Measurements from ENCODE around the gene CNTLN. TPM values are rescaled to one million over a fixed set of nuclear protein-coding genes. Genes with fewer than 3 reads are reported as not detected.

CNTLN gene
- total and polyA plus RNA-seq, 2 of the 8 experiments (the other 6 are each of a cell fraction or from before 2014, with no cell fraction given) = 4.8 to 10.8 TPM

DNA sequence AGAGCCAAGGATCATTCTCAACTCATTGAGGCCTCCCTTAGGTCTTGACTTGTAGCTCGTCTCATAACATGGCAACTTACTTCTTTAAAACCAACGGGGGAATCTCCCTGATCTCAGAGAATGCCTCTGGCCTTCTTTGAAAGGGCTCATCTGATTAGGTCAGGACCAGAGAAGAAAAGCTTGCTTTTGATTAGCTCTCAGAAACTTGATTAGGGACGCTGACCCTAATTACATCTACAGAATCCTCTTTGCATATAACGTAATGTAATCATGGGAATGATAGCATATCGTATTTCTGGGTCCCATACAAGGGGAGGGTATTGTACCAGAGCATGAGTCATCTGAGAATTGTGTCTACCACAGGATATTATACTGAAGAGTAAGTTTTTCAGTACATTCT, 318.9 kb downstream of the CNTLN start:
- WGBS, 2 experiments (ENCODE audit: extremely low coverage in 1 of 2, insufficient coverage in 1 of 2, insufficient read length in 1 of 2, insufficient replicate concordance in 2 of 2, low coverage in 1 of 2, low lambda C conversion rate in 2 of 2, missing lambda C conversion rate in 1 of 2) = 93% methylated on average over 5 of the region's 5 CpGs; no CpG with 5 or more reads in 1 of the 2 experiments
- Histone ChIP-seq H3K4ac (replicated peaks; ENCODE audit: insufficient read length, low read depth, low read length) (no peak overlapping the region), H3K9me3 (ENCODE audit: insufficient read depth in 2 of 2, low read depth in 1 of 2, low read length in 1 of 2) (no peaks in the 10 kb centered on the region), H4K8ac (ENCODE audit: extremely low read depth, insufficient read depth, low read length) (no peak overlapping the region), H3K4me3 (ENCODE audit: extremely low read depth in 1 of 4, insufficient read depth in 2 of 4, low read depth in 3 of 4, low read length in 4 of 4) (no peak overlapping the region), H4K5ac (ENCODE audit: insufficient read length, low read depth, low read length) (no peak overlapping the region), H2BK15ac (ENCODE audit: low read length) (no peak overlapping the region), H3K4me2 (ENCODE audit: insufficient read depth in 1 of 2, low read depth in 2 of 2, low read length in 2 of 2) (no peak overlapping the region), H3K23me2 (ENCODE audit: low read depth, low read length) (no peaks in the 10 kb centered on the region), H3K14ac (ENCODE audit: insufficient read length) (no peak overlapping the region), H3K18ac (ENCODE audit: extremely low read depth, low read length) (no peak overlapping the region), H2BK5ac (ENCODE audit: low read depth, low read length) (no peak overlapping the region), H2BK20ac (ENCODE audit: low read length) (no peak overlapping the region), H2BK120ac (replicated peaks; ENCODE audit: low read depth, low read length) (no peak overlapping the region), H3K27ac (ENCODE audit: low read depth, low read length) (no peak overlapping the region; the same call in 1 of the 2 replicates), H3K23ac (ENCODE audit: insufficient read length) (no peak overlapping the region), H3K79me1 (ENCODE audit: low read depth, low read length) (no peaks in the 10 kb centered on the region), H3K27me3 (replicated peaks in 1 of 4; ENCODE audit: control insufficient read depth in 3 of 4, extremely low read depth in 1 of 4, insufficient read depth in 3 of 4, low read length in 3 of 4) (no peaks in the 10 kb centered on the region), H3K9ac (replicated peaks in 1 of 4; ENCODE audit: extremely low read depth in 1 of 4, low read depth in 3 of 4, low read length in 3 of 4) (no peak overlapping the region), H4K91ac (replicated peaks; ENCODE audit: insufficient read length, low read length) (no peak overlapping the region), H3K56ac (replicated peaks; ENCODE audit: insufficient read length, low read depth, low read length) (no peak overlapping the region), H3K4me1 (replicated peaks in 1 of 4; ENCODE audit: control insufficient read depth in 3 of 4, insufficient read depth in 4 of 4, low read length in 3 of 4) (no peaks in the 10 kb centered on the region), H3K79me2 (ENCODE audit: control insufficient read depth in 1 of 2, insufficient read depth in 2 of 2, low read length in 2 of 2) (no peaks in the 10 kb centered on the region), H3K36me3 (ENCODE audit: control insufficient read depth in 2 of 4, insufficient read depth in 4 of 4, low read length in 3 of 4) (no peaks in the 10 kb centered on the region), H4K20me1 (replicated peaks in 1 of 2; ENCODE audit: control insufficient read depth in 1 of 2, insufficient read depth in 2 of 2, low read length in 2 of 2) (no peaks in the 10 kb centered on the region), H2AFZ (ENCODE audit: low read length) (no peak overlapping the region), H2AK5ac (ENCODE audit: low read depth, low read length) (no peak overlapping the region), H2BK12ac (ENCODE audit: low read depth, low read length) (no peak overlapping the region)
- CTCF ChIA-PET (ENCODE audit: partially characterized antibody) = interaction anchor here (1.2 to 1.3 kb wide), 3 partner anchors 9 to 392 kb away, joined by 3 to 6 read pairs (median 4); no protein-coding TSS in a partner anchor
- FAIRE-seq (no peak), DNase-seq (ENCODE audit: low read depth in 1 of 2, low spot score in 2 of 2) (no peak)
- POLR2A ChIA-PET (ENCODE audit: partially characterized antibody) = no interaction called here
